PC-9 (cell line): ENCODE data around the gene ADSL.

ENCODE experiments used
- CTCF ChIP-seq: fragments of 200-600 bp; sonication (generic); conservative IDR thresholded peaks from 2 replicates; pipeline ENCODE4 v1.6.1; 2017; ENCODE audit warnings: mixed run types, antibody characterized with exemption, mild to moderate bottlenecking, moderate library complexity
- EZH2 ChIP-seq: fragments of 200-600 bp; sonication (generic); IDR thresholded peaks from 2 replicates; pipeline ENCODE4 v1.8.0; 2017; ENCODE audit warnings: antibody characterized with exemption, low read depth

GRCh38 chr22:40416636-40417035 lies 70.3 kb downstream of the ADSL start:
- TF ChIP-seq CTCF (no peak), EZH2 (no peak)
